GM23338 (cell line): ENCODE measurements around the gene PLXNA2. TPM values are rescaled to one million over a fixed set of nuclear protein-coding genes. Genes with fewer than 3 reads are reported as not detected.
A peak's percentile ranks its signal among the peaks of the same experiment; 100 is the strongest.

Experiments
- ATAC-seq: fragments of 200-7000 bp; cut with Tn5 transposase; 3 replicates; pipeline ENCODE4 v1.9.1; 2020
- DNase-seq: peaks from one replicate; pipeline ENCODE4 v3.0.0-alpha.2; 2015; ENCODE audit warnings: low spot score
- H2AFZ ChIP-seq: fragments of 200-600 bp; sonication (generic); 2 replicates; pipeline ENCODE4 v1.8.0; 2016; ENCODE audit warnings: antibody characterized with exemption, mild to moderate bottlenecking, moderate library complexity
- H3F3A ChIP-seq: fragments of 200-600 bp; sonication (generic); replicated peaks from 2 replicates; pipeline ENCODE4 v1.8.0; 2017; ENCODE audit warnings: antibody characterized with exemption, mixed run types, low read depth
- H3K27ac ChIP-seq: fragments of 200-600 bp; sonication (generic); 2 replicates; pipeline ENCODE4 v1.6.1; 2016; ENCODE audit warnings: low read depth
- H3K27me3 ChIP-seq: fragments of 200-600 bp; sonication (generic); 2 replicates; pipeline ENCODE4 v1.8.0; 2016; ENCODE audit warnings: mild to moderate bottlenecking, mixed run types, moderate library complexity; ENCODE audit not compliant: insufficient read depth
- H3K36me3 ChIP-seq: fragments of 200-600 bp; sonication (generic); 2 replicates; pipeline ENCODE4 v1.8.0; 2016; ENCODE audit warnings: mild to moderate bottlenecking; ENCODE audit not compliant: insufficient read depth
- H3K4me1 ChIP-seq: fragments of 200-600 bp; sonication (generic); 2 replicates; pipeline ENCODE4 v1.8.0; 2016; ENCODE audit warnings: mild to moderate bottlenecking, moderate library complexity; ENCODE audit not compliant: insufficient read depth
- H3K4me2 ChIP-seq: fragments of 200-600 bp; sonication (generic); 2 replicates; pipeline ENCODE4 v1.7.1; 2017; ENCODE audit warnings: mixed run types
- H3K4me3 ChIP-seq: fragments of 200-600 bp; sonication (generic); 2 replicates; pipeline ENCODE4 v1.6.1; 2016; ENCODE audit warnings: mixed run types
- H3K79me2 ChIP-seq: fragments of 200-600 bp; sonication (generic); replicated peaks from 2 replicates; pipeline ENCODE4 v1.8.0; 2017; ENCODE audit warnings: mild to moderate bottlenecking; ENCODE audit not compliant: insufficient read depth
- H3K9me2 ChIP-seq: fragments of 200-600 bp; sonication (generic); 2 replicates; pipeline ENCODE4 v1.8.0; 2017; ENCODE audit not compliant: insufficient read depth
- H4K20me1 ChIP-seq: fragments of 200-600 bp; sonication (generic); replicated peaks from 2 replicates; pipeline ENCODE4 v1.8.0; 2017; ENCODE audit warnings: mild to moderate bottlenecking; ENCODE audit not compliant: insufficient read depth
- H3K27ac Mint-ChIP-seq: 2 replicates; pipeline ENCODE4 v1.8.0; 2020; ENCODE audit warnings: inconsistent platforms, mild to moderate bottlenecking, moderate library complexity, mixed read lengths
- H3K27me3 Mint-ChIP-seq: 3 replicates; pipeline ENCODE4 v1.8.0; 2022; ENCODE audit warnings: low read depth, mild to moderate bottlenecking, moderate library complexity, mixed read lengths, inconsistent platforms; ENCODE audit not compliant: insufficient read depth, poor library complexity
- H3K36me3 Mint-ChIP-seq: 3 replicates; pipeline ENCODE4 v1.8.0; 2021; ENCODE audit warnings: low read depth, mild to moderate bottlenecking, inconsistent platforms, moderate library complexity, mixed read lengths
- H3K4me1 Mint-ChIP-seq: 3 replicates; pipeline ENCODE4 v1.8.0; 2020; ENCODE audit warnings: mild to moderate bottlenecking, inconsistent platforms, mixed read lengths
- H3K4me3 Mint-ChIP-seq: 3 replicates; pipeline ENCODE4 v1.8.0; 2021; ENCODE audit warnings: moderate library complexity, mild to moderate bottlenecking, inconsistent platforms, mixed read lengths
- H3K9me3 Mint-ChIP-seq: 3 replicates; pipeline ENCODE4 v1.8.0; 2020; ENCODE audit warnings: moderate library complexity, mild to moderate bottlenecking, inconsistent platforms, mixed read lengths
- CTCF ChIP-seq, 2 experiments: fragments of 200-600 bp in 1 of 2; sonication (generic) in 1 of 2; conservative IDR thresholded peaks; 2 replicates each; pipeline versions ENCODE4 v1.5.1 to v1.6.1; 2016 to 2017; ENCODE audit warnings: antibody characterized with exemption in 2 of 2, low read depth in 2 of 2, mild to moderate bottlenecking in 2 of 2, moderate library complexity in 1 of 2
- EZH2 ChIP-seq: fragments of 200-600 bp; sonication (generic); IDR thresholded peaks from one replicate; pipeline ENCODE4 v1.8.0; 2017; ENCODE audit warnings: antibody characterized with exemption, mild to moderate bottlenecking, low read depth; ENCODE audit not compliant: unreplicated experiment
- STAT1 ChIP-seq: IDR thresholded peaks from one replicate; pipeline ENCODE4 v1.6.1; 2016; ENCODE audit warnings: antibody characterized with exemption; ENCODE audit not compliant: unreplicated experiment
- ZNF331 ChIP-seq: fragments of 250-450 bp; sonication (Bioruptor Pico); IDR thresholded peaks from 2 replicates; pipeline ENCODE4 v1.5.0; 2020; ENCODE audit warnings: low read depth, mild to moderate bottlenecking, moderate library complexity
- ZNF462 ChIP-seq: fragments of 250-450 bp; sonication (Bioruptor Pico); IDR thresholded peaks from 2 replicates; pipeline ENCODE4 v1.5.0; 2020; ENCODE audit warnings: mild to moderate bottlenecking, moderate library complexity
- polyA plus RNA-seq: library from polyadenylated mRNA; unstranded; fragments of >200 nt; fragmentation: Nextera tagmentation; extraction: Ambion mirVana; gene quantifications from 2 replicates; pipeline ENCODE4 v1.2.1, GENCODE V29; 2016
- total RNA-seq: library from RNA; depleted of rRNA; stranded (reverse); fragments of >200 nt; shearing (Covaris generic); gene quantifications from 2 replicates; pipeline ENCODE4 v1.2.3, GENCODE V29; 2014

PLXNA2 gene
- total and polyA plus RNA-seq, 2 experiments from 2014 or later: 0.40 to 1.8 TPM

- H2AFZ ChIP-seq: no peak overlapping the region
- H3K27me3 ChIP-seq: peaks cover 60% of the 10 kb centered on the region
- peak; percentile 96 for DNase-seq
- H3K27ac ChIP-seq: no peak overlapping the region
- peak; percentile 63 for ATAC-seq
- H3K4me2 ChIP-seq: peak overlapping the region; percentile 99
- Mint-ChIP-seq H3K27me3 (peaks cover 24% of the 10 kb centered on the region), H3K36me3 (no peaks in the 10 kb centered on the region; the same call in 2 of the 3 replicates), H3K9me3 (no peaks in the 10 kb centered on the region), H3K4me3 (peak overlapping the region; percentile 78), H3K4me1 (peaks cover 25% of the 10 kb centered on the region; the same call in 2 of the 3 replicates), H3K27ac (no peak overlapping the region)
- no peaks in the 10 kb centered on the region for H3K9me2 ChIP-seq
- peaks cover 6% of the 10 kb centered on the region; the same call in 1 of the 2 replicates for H4K20me1 ChIP-seq
- no peaks in the 10 kb centered on the region for H3K79me2 ChIP-seq
- no peaks in the 10 kb centered on the region for H3F3A ChIP-seq
- H3K4me1 ChIP-seq: peaks cover 10% of the 10 kb centered on the region; the same call in 1 of the 2 replicates
- H3K36me3 ChIP-seq: no peaks in the 10 kb centered on the region
- TF ChIP-seq ZNF331: no peak
- peak; percentile 80 to 87 for TF ChIP-seq CTCF (conservative IDR thresholded peaks at IDR 0.05; ENCODE audit: low read depth in 2 of 2)
- TF ChIP-seq EZH2: peak; percentile 1
- TF ChIP-seq STAT1: no peak
- H3K4me3 ChIP-seq: peak overlapping the region; percentile 80
These were observed 1.1 kb upstream of the PLXNA2 start for GRCh38 chr1:208245185-208245705.

- H3K4me2 ChIP-seq: peak overlapping the region; percentile 99
- H3K4me3 Mint-ChIP-seq: peak overlapping the region; percentile 88
- peak overlapping the region; percentile 98 for H2AFZ ChIP-seq
- peak; percentile 17 for ATAC-seq
- no peak overlapping the region for H3K27ac Mint-ChIP-seq
- H3K4me1 ChIP-seq: peaks cover 19% of the 10 kb centered on the region
- no peak overlapping the region for H3K27ac ChIP-seq
- no peaks in the 10 kb centered on the region for H3K79me2 ChIP-seq
- H4K20me1 ChIP-seq: peaks cover 6% of the 10 kb centered on the region; the same call in 1 of the 2 replicates
- H3K4me1 Mint-ChIP-seq: peaks cover 30% of the 10 kb centered on the region
- no peaks in the 10 kb centered on the region for H3K9me3 Mint-ChIP-seq
- H3K9me2 ChIP-seq: no peaks in the 10 kb centered on the region
- TF ChIP-seq EZH2: peak; percentile 45
- TF ChIP-seq ZNF462 (CRISPR knock-in tag): no peak
- no peaks in the 10 kb centered on the region for H3F3A ChIP-seq
- DNase-seq: peak; percentile 38
- H3K36me3 ChIP-seq: no peaks in the 10 kb centered on the region
- peaks cover 67% of the 10 kb centered on the region for H3K27me3 ChIP-seq
- no peaks in the 10 kb centered on the region; the same call in 2 of the 3 replicates for H3K36me3 Mint-ChIP-seq
- peaks cover 28% of the 10 kb centered on the region for H3K27me3 Mint-ChIP-seq
- H3K4me3 ChIP-seq: peak overlapping the region; percentile 80
These were observed 637 bp downstream of the PLXNA2 start for GRCh38 chr1:208243527-208243966.
